ENCODE measurements around the gene VPS33B.

DNA sequence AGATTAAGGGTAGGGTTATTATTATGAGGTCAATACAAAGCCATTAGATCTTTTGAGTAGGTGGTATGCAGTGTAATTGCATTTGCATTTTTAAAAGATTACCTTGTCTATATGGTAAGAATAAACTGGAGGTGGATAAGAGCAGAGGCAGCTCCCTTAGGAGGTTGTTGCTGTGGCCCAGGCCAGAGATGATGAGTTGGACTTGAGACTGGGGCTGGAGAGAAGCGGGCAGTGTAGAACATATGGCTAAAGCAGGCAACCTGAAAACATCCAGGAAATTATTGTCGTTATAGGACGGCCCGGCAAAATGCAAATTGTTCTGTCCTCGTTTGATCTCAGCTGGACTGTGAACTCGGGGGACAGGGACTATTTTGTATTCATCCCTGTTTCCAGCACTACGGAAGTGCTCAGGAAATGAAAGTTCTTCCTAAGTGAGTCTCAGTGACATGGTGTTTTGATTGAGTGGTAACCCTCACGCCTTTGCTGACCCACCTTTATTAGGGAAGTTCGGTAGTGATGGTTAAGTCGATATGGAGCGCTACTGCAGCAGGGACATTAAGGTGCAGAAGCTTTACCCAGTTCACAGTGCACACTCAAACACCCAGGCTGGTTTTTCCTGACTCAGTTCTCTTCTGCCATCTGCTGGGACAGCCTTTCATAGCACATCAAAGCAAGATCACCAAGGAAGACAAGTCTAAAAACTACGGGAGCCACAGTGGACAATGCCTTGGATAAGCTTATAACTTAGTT lies 27.2 kb upstream of the VPS33B start:
- TF ChIP-seq, protein P1, sequence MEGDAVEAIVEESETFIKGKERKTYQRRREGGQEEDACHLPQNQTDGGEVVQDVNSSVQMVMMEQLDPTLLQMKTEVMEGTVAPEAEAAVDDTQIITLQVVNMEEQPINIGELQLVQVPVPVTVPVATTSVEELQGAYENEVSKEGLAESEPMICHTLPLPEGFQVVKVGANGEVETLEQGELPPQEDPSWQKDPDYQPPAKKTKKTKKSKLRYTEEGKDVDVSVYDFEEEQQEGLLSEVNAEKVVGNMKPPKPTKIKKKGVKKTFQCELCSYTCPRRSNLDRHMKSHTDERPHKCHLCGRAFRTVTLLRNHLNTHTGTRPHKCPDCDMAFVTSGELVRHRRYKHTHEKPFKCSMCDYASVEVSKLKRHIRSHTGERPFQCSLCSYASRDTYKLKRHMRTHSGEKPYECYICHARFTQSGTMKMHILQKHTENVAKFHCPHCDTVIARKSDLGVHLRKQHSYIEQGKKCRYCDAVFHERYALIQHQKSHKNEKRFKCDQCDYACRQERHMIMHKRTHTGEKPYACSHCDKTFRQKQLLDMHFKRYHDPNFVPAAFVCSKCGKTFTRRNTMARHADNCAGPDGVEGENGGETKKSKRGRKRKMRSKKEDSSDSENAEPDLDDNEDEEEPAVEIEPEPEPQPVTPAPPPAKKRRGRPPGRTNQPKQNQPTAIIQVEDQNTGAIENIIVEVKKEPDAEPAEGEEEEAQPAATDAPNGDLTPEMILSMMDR (IDR thresholded peaks at IDR 0.05) = peak; percentile 53 to 69 (median 57)
- TF ChIP-seq POLR2A (IDR thresholded peaks at IDR 0.05) = no peak
